ENCODE data around the gene COLQ. TPM values are rescaled to one million over a fixed set of nuclear protein-coding genes. Genes with fewer than 3 reads are reported as not detected.
A peak's percentile ranks its signal among the peaks of the same experiment; 100 is the strongest.

Gene COLQ
- polyA plus RNA-seq, 2 donors, result 0.47 to 0.65 TPM

GRCh38 chr3:15439476-15439875, 82.0 kb downstream of the COLQ start:
- Histone ChIP-seq H3K27ac (ENCODE audit: low read depth in 2 of 2, low read length in 1 of 2) (no peak overlapping the region), H3K27me3 (ENCODE audit: control insufficient read depth in 1 of 2, insufficient read depth in 2 of 2, low read length in 2 of 2) (no peaks in the 10 kb centered on the region), H3K4me3 (ENCODE audit: low read depth in 1 of 2, low read length in 2 of 2) (no peak overlapping the region), H3K36me3 (ENCODE audit: control insufficient read depth in 2 of 2, insufficient read depth in 2 of 2, low read length in 1 of 2) (peaks cover 20 to 31% of the 10 kb centered on the region in 2 donors), H3K4me1 (ENCODE audit: control insufficient read depth in 2 of 2, insufficient read depth in 2 of 2, low read length in 1 of 2) (no peaks in the 10 kb centered on the region), H3K9me3 (ENCODE audit: control insufficient read depth in 2 of 2, insufficient read depth in 1 of 2, low read depth in 1 of 2, low read length in 1 of 2) (no peaks in the 10 kb centered on the region)

DNA sequence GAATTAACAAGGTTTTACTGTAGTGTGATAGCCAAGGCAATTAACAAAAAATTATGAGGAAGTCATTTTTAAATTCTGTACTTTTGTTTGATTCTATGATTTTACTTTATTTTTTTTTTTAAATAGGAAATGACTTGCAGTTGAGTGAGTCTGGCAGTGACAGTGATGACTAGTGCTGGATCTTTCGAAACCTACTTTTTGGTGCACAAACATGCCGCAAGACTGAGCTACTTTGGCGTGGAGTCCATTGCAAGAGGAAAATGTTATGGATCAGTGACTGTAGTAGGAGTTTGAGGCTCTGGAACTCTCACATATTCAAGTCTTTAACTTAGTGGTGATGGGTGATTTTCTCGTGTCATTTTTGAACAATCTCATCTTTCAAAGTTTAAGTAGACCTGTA, 82.5 kb downstream of the COLQ start:
- Histone ChIP-seq H3K4me1 (ENCODE audit: control insufficient read depth in 2 of 2, insufficient read depth in 2 of 2, low read length in 1 of 2) (no peaks in the 10 kb centered on the region), H3K27me3 (ENCODE audit: control insufficient read depth in 1 of 2, insufficient read depth in 2 of 2, low read length in 2 of 2) (no peaks in the 10 kb centered on the region), H3K4me3 (ENCODE audit: low read depth in 1 of 2, low read length in 2 of 2) (no peak overlapping the region), H3K27ac (ENCODE audit: low read depth in 2 of 2, low read length in 1 of 2) (no peak overlapping the region), H3K9me3 (ENCODE audit: control insufficient read depth in 2 of 2, insufficient read depth in 1 of 2, low read depth in 1 of 2, low read length in 1 of 2) (no peaks in the 10 kb centered on the region), H3K36me3 (ENCODE audit: control insufficient read depth in 2 of 2, insufficient read depth in 2 of 2, low read length in 1 of 2) (peaks cover 24 to 32% of the 10 kb centered on the region in 2 donors)
- 80 to 91% methylated on average over 4 of the region's 4 CpGs for WGBS, 2 donors

DNA sequence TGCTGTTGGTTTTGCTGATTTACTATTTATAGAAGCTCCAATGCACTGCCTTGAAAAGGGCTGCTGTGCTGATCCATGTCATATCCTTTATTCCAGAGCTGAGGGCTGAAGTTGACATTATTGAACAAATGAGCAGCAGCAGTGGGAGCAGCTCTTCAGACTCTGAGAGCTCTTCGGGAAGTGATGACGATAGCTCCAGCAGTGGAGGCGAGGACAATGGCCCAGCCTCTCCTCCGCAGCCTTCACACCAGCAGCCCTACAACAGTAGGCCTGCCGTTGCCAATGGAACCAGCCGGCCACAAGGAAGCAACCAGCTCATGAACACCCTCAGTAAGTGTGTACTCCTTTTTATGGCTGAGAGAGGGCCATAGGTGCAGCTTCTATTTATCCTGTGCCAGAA, 85.3 kb downstream of the COLQ start:
- no peak overlapping the region for H3K4me3 ChIP-seq (ENCODE audit: low read depth in 1 of 2, low read length in 2 of 2)
- H3K4me1 ChIP-seq (ENCODE audit: control insufficient read depth in 2 of 2, insufficient read depth in 2 of 2, low read length in 1 of 2), result no peaks in the 10 kb centered on the region
- 93 to 97% methylated on average over 6 of the region's 6 CpGs for WGBS, 2 donors
- no peaks in the 10 kb centered on the region for H3K9me3 ChIP-seq (ENCODE audit: control insufficient read depth in 2 of 2, insufficient read depth in 1 of 2, low read depth in 1 of 2, low read length in 1 of 2)
- no peaks in the 10 kb centered on the region for H3K27me3 ChIP-seq (ENCODE audit: control insufficient read depth in 1 of 2, insufficient read depth in 2 of 2, low read length in 2 of 2)
- H3K36me3 ChIP-seq (ENCODE audit: control insufficient read depth in 2 of 2, insufficient read depth in 2 of 2, low read length in 1 of 2), result peaks cover 22 to 31% of the 10 kb centered on the region in 2 donors
- H3K27ac ChIP-seq (ENCODE audit: low read depth in 2 of 2, low read length in 1 of 2), result no peak overlapping the region

DNA sequence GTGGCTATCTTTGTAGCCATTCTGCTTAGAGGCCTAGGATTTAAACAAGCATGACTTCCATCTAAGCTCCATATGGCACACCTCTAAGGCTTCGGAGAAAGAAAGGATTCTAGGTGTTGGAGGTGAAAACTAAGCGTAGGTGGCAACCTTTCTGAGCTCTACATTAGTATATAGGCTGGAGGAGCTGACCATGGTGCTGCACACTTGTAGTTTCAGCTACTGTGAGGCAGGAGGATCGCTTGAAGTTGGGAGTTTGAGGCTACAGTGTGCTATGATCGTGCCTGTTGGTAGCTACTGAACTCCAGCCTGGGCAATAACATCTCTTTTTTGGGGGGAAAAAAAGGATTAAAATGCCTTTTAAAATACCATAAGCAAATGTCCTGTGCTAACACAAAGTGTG, 86.8 kb downstream of the COLQ start:
- Histone ChIP-seq H3K4me1 (ENCODE audit: control insufficient read depth in 2 of 2, insufficient read depth in 2 of 2, low read length in 1 of 2) (no peaks in the 10 kb centered on the region), H3K4me3 (ENCODE audit: low read depth in 1 of 2, low read length in 2 of 2) (no peak overlapping the region), H3K36me3 (ENCODE audit: control insufficient read depth in 2 of 2, insufficient read depth in 2 of 2, low read length in 1 of 2) (peaks cover 12 to 24% of the 10 kb centered on the region in 2 donors), H3K27ac (ENCODE audit: low read depth in 2 of 2, low read length in 1 of 2) (no peak overlapping the region), H3K27me3 (ENCODE audit: control insufficient read depth in 1 of 2, insufficient read depth in 2 of 2, low read length in 2 of 2) (no peaks in the 10 kb centered on the region), H3K9me3 (ENCODE audit: control insufficient read depth in 2 of 2, insufficient read depth in 1 of 2, low read depth in 1 of 2, low read length in 1 of 2) (no peaks in the 10 kb centered on the region)
- WGBS, 2 donors, result 96 to 98% methylated on average over 4 of the region's 4 CpGs

DNA sequence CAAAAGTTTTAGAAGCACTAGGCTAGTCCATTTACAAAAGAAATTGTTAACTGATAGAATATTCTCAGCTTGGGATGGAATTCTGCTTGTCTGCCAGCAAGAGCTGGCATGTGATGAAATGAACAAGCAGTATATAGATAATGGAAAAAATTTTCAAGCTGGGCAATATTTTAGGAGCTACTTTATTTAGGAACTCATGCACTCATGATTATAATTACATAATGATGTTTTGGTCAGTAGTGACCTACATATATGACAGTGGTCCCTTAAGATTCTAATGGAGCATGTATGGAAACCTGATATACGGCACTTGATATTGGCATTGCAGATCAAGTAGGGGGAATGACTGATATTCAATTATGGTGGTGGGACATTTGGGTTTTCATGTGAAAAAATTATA, 88.0 kb downstream of the COLQ start:
- 99 to 100% methylated on average over 1 of the region's 1 CpG for WGBS, 2 donors
- H3K27ac ChIP-seq (ENCODE audit: low read depth in 2 of 2, low read length in 1 of 2), result no peak overlapping the region
- H3K27me3 ChIP-seq (ENCODE audit: control insufficient read depth in 1 of 2, insufficient read depth in 2 of 2, low read length in 2 of 2), result no peaks in the 10 kb centered on the region
- peaks cover 8 to 20% of the 10 kb centered on the region in 2 donors for H3K36me3 ChIP-seq (ENCODE audit: control insufficient read depth in 2 of 2, insufficient read depth in 2 of 2, low read length in 1 of 2)
- H3K4me1 ChIP-seq (ENCODE audit: control insufficient read depth in 2 of 2, insufficient read depth in 2 of 2, low read length in 1 of 2), result no peaks in the 10 kb centered on the region
- H3K4me3 ChIP-seq (ENCODE audit: low read depth in 1 of 2, low read length in 2 of 2), result no peak overlapping the region
- no peaks in the 10 kb centered on the region for H3K9me3 ChIP-seq (ENCODE audit: control insufficient read depth in 2 of 2, insufficient read depth in 1 of 2, low read depth in 1 of 2, low read length in 1 of 2)

GRCh38 chr3:15431256-15431837, 90.2 kb downstream of the COLQ start:
- Histone ChIP-seq H3K27me3 (ENCODE audit: control insufficient read depth in 1 of 2, insufficient read depth in 2 of 2, low read length in 2 of 2) (no peaks in the 10 kb centered on the region), H3K27ac (ENCODE audit: low read depth in 2 of 2, low read length in 1 of 2) (no peak overlapping the region), H3K9me3 (ENCODE audit: control insufficient read depth in 2 of 2, insufficient read depth in 1 of 2, low read depth in 1 of 2, low read length in 1 of 2) (no peaks in the 10 kb centered on the region), H3K4me1 (ENCODE audit: control insufficient read depth in 2 of 2, insufficient read depth in 2 of 2, low read length in 1 of 2) (no peaks in the 10 kb centered on the region), H3K4me3 (ENCODE audit: low read depth in 1 of 2, low read length in 2 of 2) (no peak overlapping the region), H3K36me3 (ENCODE audit: control insufficient read depth in 2 of 2, insufficient read depth in 2 of 2, low read length in 1 of 2) (peaks cover 7 to 15% of the 10 kb centered on the region in 2 donors)
- WGBS, 2 donors, result 81 to 85% methylated on average over 3 of the region's 3 CpGs

DNA sequence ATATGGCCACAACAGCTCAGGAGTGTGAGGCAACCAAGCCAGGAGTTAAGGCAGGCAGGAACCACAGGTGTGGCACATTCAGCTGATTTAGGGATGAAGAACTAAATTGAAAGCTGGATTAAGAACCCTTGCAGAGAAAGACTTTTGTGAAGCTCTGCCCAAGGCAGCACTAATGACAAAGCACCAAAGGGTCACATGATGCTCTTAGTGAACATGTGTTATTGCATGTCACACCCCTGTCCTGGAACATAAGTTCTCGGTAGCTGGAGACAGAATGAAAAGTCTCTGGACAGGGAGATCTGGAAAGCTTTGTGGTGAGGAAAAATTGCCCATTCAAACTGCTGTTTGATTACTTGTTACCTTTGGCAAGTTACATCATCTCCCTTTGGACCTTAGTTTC, 90.9 kb downstream of the COLQ start:
- H3K27me3 ChIP-seq (ENCODE audit: control insufficient read depth in 1 of 2, insufficient read depth in 2 of 2, low read length in 2 of 2), result no peaks in the 10 kb centered on the region
- no peaks in the 10 kb centered on the region for H3K4me1 ChIP-seq (ENCODE audit: control insufficient read depth in 2 of 2, insufficient read depth in 2 of 2, low read length in 1 of 2)
- WGBS, 2 donors, result 53 to 68% methylated on average over 1 of the region's 1 CpG
- H3K36me3 ChIP-seq (ENCODE audit: control insufficient read depth in 2 of 2, insufficient read depth in 2 of 2, low read length in 1 of 2), result peaks cover 4 to 12% of the 10 kb centered on the region in 2 donors
- no peaks in the 10 kb centered on the region for H3K9me3 ChIP-seq (ENCODE audit: control insufficient read depth in 2 of 2, insufficient read depth in 1 of 2, low read depth in 1 of 2, low read length in 1 of 2)
- H3K27ac ChIP-seq (ENCODE audit: low read depth in 2 of 2, low read length in 1 of 2), result no peak overlapping the region
- H3K4me3 ChIP-seq (ENCODE audit: low read depth in 1 of 2, low read length in 2 of 2), result no peak overlapping the region

DNA sequence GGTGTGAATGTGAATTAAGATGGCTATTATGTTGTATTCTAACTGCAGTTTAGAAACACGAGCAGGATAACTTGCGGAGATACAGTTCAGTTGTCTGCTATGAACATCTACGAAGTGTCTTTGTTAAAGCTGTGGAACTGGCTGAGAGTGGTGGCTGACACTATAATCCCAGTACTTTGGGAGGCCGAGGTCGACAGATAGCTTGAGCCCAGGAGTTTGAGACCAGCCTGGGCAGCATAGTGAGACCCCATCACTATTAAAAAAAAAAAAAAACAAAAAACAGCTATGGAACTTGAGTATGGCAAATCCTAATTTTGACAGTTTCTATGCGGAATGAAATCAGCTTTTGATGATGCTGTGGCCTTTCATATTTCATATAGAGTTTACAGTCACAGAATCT, 92.4 kb downstream of the COLQ start:
- H3K4me1 ChIP-seq (ENCODE audit: control insufficient read depth in 2 of 2, insufficient read depth in 2 of 2, low read length in 1 of 2), result no peaks in the 10 kb centered on the region
- WGBS, 2 donors, result 86 to 91% methylated on average over 6 of the region's 6 CpGs

GRCh38 chr3:15428539-15428938, 93.0 kb downstream of the COLQ start:
- no peaks in the 10 kb centered on the region for H3K4me1 ChIP-seq (ENCODE audit: control insufficient read depth in 2 of 2, insufficient read depth in 2 of 2, low read length in 1 of 2)
- peak overlapping the region; percentile 76 to 98 for H3K4me3 ChIP-seq (ENCODE audit: low read depth in 1 of 2, low read length in 2 of 2)
- H3K9me3 ChIP-seq (ENCODE audit: control insufficient read depth in 2 of 2, insufficient read depth in 1 of 2, low read depth in 1 of 2, low read length in 1 of 2), result no peaks in the 10 kb centered on the region
- H3K36me3 ChIP-seq (ENCODE audit: control insufficient read depth in 2 of 2, insufficient read depth in 2 of 2, low read length in 1 of 2), result peaks cover 0 to 3% of the 10 kb centered on the region in 2 donors
- no peaks in the 10 kb centered on the region for H3K27me3 ChIP-seq (ENCODE audit: control insufficient read depth in 1 of 2, insufficient read depth in 2 of 2, low read length in 2 of 2)
- H3K27ac ChIP-seq (ENCODE audit: low read depth in 2 of 2, low read length in 1 of 2), result peak overlapping the region in 1 of 2 donors; percentile 18
- WGBS, 2 donors, result 8 to 10% methylated on average over 9 of the region's 9 CpGs

More for the DNA sequence above, 92.4 kb downstream of the COLQ start:
- Histone ChIP-seq H3K9me3 (ENCODE audit: control insufficient read depth in 2 of 2, insufficient read depth in 1 of 2, low read depth in 1 of 2, low read length in 1 of 2) (no peaks in the 10 kb centered on the region), H3K27me3 (ENCODE audit: control insufficient read depth in 1 of 2, insufficient read depth in 2 of 2, low read length in 2 of 2) (no peaks in the 10 kb centered on the region), H3K4me3 (ENCODE audit: low read depth in 1 of 2, low read length in 2 of 2) (peak overlapping the region in 1 of 2 donors; percentile 76), H3K36me3 (ENCODE audit: control insufficient read depth in 2 of 2, insufficient read depth in 2 of 2, low read length in 1 of 2) (peaks cover under 1 to 3% of the 10 kb centered on the region in 2 donors), H3K27ac (ENCODE audit: low read depth in 2 of 2, low read length in 1 of 2) (no peak overlapping the region)

- H3K27ac ChIP-seq (ENCODE audit: low read depth in 2 of 2, low read length in 1 of 2), result peak overlapping the region; percentile 79 to 80
- H3K4me3 ChIP-seq (ENCODE audit: low read depth in 1 of 2, low read length in 2 of 2), result peak overlapping the region; percentile 76 to 98
- peaks cover 0 to 3% of the 10 kb centered on the region in 2 donors for H3K36me3 ChIP-seq (ENCODE audit: control insufficient read depth in 2 of 2, insufficient read depth in 2 of 2, low read length in 1 of 2)
- no peaks in the 10 kb centered on the region for H3K4me1 ChIP-seq (ENCODE audit: control insufficient read depth in 2 of 2, insufficient read depth in 2 of 2, low read length in 1 of 2)
- WGBS, 2 donors, result 0 to 2% methylated on average over 11 of the region's 11 CpGs
- H3K9me3 ChIP-seq (ENCODE audit: control insufficient read depth in 2 of 2, insufficient read depth in 1 of 2, low read depth in 1 of 2, low read length in 1 of 2), result no peaks in the 10 kb centered on the region
- H3K27me3 ChIP-seq (ENCODE audit: control insufficient read depth in 1 of 2, insufficient read depth in 2 of 2, low read length in 2 of 2), result no peaks in the 10 kb centered on the region
Observed at GRCh38 chr3:15427981-15428380, 93.5 kb downstream of the COLQ start.
